ENCODE data around the gene ICAM2. TPM values are rescaled to one million over a fixed set of nuclear protein-coding genes. Genes with fewer than 3 reads are reported as not detected.

Gene ICAM2
- total RNA-seq, 1 experiment from 2014 or later: 0.33 TPM

DNA sequence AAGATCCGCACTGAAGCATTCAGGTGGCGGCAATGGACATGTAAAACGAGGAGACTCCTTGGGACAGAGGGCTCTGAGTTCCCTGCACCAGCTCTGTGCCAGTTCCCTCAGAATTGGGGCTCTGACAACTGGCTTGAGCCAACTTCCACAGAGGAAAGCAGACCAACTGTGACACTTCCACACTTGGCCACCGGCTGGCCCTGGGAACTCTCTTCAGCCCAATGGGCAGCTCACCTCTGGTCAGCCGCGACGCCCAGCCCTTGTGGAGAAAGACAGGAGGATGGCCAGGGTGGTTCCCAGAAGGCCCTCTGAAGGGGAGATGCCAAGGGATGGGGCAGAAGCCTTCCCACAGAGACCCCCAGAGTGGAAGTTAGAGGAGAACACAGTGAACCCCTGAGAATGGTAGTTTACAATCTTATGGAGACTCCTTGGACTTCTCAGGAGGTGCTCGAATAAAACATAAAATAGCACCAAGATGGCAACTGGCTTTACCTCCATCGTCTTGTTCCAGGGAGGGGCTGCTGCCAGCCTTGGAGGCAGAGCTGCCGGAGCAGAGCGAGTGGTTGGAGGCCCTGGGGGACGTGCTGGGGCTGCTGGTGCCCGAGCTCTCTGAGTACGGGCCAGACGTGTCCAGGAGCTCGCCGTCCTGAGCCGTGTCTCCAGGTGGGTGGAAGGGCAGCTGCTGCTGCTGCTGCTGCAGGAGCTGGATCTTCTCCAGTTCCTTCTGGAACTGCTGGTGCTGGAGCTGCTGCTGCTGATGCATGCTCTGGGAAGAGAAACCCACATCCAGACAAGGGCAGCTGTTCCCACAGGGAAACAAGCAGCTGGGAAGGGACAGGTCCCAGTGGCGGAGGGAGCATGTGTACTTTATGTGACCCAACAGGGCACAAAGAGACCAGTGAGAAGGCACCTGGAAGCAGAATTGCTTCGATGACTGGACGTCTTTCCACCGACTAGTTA, 35.0 kb upstream of the ICAM2 start:
- ATAC-seq (no peak), DNase-seq (ENCODE audit: low spot score) (no peak)
- H3K4me3 Mint-ChIP-seq: no peak overlapping the region
- no peaks in the 10 kb centered on the region for H3K27me3 Mint-ChIP-seq (ENCODE audit: low read depth)
- H3K9me3 Mint-ChIP-seq: no peaks in the 10 kb centered on the region
- peaks cover 20% of the 10 kb centered on the region for H3K4me1 Mint-ChIP-seq
- ChIA-PET POLR2A (no interaction called here), CTCF (interaction anchor here (0.6 to 3.6 kb wide), 10 partner anchors 8 to 145 kb away, joined by 3 to 28 read pairs (median 8); partner anchors contain the start of genes CSHL1, ERN1 and GH1)
- H3K27ac Mint-ChIP-seq: peak overlapping the region; percentile 69; the same call in 1 of the 2 replicates
- no peaks in the 10 kb centered on the region; the same call in 1 of the 2 replicates for H3K36me3 Mint-ChIP-seq
- TF ChIP-seq TEAD1 (CRISPR knock-in tag; IDR thresholded peaks at IDR 0.05) (no peak), NR3C1 (CRISPR knock-in tag; conservative IDR thresholded peaks at IDR 0.05; ENCODE audit: low read depth) (no peak), ZNF121 (CRISPR knock-in tag; IDR thresholded peaks at IDR 0.05) (no peak), NR2C2 (CRISPR knock-in tag; IDR thresholded peaks at IDR 0.05) (no peak), KAT7 (CRISPR knock-in tag; IDR thresholded peaks at IDR 0.05; ENCODE audit: borderline replicate concordance) (no peak), ZNF423 (CRISPR knock-in tag; IDR thresholded peaks at IDR 0.05) (no peak), ZNF219 (CRISPR knock-in tag; IDR thresholded peaks at IDR 0.05; ENCODE audit: borderline replicate concordance) (no peak)
- TF ChIP-seq, protein P1, sequence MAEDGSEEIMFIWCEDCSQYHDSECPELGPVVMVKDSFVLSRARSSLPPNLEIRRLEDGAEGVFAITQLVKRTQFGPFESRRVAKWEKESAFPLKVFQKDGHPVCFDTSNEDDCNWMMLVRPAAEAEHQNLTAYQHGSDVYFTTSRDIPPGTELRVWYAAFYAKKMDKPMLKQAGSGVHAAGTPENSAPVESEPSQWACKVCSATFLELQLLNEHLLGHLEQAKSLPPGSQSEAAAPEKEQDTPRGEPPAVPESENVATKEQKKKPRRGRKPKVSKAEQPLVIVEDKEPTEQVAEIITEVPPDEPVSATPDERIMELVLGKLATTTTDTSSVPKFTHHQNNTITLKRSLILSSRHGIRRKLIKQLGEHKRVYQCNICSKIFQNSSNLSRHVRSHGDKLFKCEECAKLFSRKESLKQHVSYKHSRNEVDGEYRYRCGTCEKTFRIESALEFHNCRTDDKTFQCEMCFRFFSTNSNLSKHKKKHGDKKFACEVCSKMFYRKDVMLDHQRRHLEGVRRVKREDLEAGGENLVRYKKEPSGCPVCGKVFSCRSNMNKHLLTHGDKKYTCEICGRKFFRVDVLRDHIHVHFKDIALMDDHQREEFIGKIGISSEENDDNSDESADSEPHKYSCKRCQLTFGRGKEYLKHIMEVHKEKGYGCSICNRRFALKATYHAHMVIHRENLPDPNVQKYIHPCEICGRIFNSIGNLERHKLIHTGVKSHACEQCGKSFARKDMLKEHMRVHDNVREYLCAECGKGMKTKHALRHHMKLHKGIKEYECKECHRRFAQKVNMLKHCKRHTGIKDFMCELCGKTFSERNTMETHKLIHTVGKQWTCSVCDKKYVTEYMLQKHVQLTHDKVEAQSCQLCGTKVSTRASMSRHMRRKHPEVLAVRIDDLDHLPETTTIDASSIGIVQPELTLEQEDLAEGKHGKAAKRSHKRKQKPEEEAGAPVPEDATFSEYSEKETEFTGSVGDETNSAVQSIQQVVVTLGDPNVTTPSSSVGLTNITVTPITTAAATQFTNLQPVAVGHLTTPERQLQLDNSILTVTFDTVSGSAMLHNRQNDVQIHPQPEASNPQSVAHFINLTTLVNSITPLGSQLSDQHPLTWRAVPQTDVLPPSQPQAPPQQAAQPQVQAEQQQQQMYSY (CRISPR knock-in tag; IDR thresholded peaks at IDR 0.05): no peak
- TF ChIP-seq, protein P2, sequence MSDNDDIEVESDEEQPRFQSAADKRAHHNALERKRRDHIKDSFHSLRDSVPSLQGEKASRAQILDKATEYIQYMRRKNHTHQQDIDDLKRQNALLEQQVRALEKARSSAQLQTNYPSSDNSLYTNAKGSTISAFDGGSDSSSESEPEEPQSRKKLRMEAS (CRISPR knock-in tag; IDR thresholded peaks at IDR 0.05): no peak
- TF ChIP-seq, protein P3, sequence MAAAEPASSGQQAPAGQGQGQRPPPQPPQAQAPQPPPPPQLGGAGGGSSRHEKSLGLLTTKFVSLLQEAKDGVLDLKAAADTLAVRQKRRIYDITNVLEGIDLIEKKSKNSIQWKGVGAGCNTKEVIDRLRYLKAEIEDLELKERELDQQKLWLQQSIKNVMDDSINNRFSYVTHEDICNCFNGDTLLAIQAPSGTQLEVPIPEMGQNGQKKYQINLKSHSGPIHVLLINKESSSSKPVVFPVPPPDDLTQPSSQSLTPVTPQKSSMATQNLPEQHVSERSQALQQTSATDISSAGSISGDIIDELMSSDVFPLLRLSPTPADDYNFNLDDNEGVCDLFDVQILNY (CRISPR knock-in tag; IDR thresholded peaks at IDR 0.05): no peak
- TF ChIP-seq, protein P4, sequence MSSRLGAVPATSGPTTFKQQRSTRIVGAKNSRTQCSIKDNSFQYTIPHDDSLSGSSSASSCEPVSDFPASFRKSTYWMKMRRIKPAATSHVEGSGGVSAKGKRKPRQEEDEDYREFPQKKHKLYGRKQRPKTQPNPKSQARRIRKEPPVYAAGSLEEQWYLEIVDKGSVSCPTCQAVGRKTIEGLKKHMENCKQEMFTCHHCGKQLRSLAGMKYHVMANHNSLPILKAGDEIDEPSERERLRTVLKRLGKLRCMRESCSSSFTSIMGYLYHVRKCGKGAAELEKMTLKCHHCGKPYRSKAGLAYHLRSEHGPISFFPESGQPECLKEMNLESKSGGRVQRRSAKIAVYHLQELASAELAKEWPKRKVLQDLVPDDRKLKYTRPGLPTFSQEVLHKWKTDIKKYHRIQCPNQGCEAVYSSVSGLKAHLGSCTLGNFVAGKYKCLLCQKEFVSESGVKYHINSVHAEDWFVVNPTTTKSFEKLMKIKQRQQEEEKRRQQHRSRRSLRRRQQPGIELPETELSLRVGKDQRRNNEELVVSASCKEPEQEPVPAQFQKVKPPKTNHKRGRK (CRISPR knock-in tag; IDR thresholded peaks at IDR 0.05; ENCODE audit: borderline replicate concordance): no peak
- TF ChIP-seq, protein P5, sequence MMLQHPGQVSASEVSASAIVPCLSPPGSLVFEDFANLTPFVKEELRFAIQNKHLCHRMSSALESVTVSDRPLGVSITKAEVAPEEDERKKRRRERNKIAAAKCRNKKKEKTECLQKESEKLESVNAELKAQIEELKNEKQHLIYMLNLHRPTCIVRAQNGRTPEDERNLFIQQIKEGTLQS (CRISPR knock-in tag; conservative IDR thresholded peaks at IDR 0.05): no peak
- TF ChIP-seq, protein P6, sequence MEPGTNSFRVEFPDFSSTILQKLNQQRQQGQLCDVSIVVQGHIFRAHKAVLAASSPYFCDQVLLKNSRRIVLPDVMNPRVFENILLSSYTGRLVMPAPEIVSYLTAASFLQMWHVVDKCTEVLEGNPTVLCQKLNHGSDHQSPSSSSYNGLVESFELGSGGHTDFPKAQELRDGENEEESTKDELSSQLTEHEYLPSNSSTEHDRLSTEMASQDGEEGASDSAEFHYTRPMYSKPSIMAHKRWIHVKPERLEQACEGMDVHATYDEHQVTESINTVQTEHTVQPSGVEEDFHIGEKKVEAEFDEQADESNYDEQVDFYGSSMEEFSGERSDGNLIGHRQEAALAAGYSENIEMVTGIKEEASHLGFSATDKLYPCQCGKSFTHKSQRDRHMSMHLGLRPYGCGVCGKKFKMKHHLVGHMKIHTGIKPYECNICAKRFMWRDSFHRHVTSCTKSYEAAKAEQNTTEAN (CRISPR knock-in tag; IDR thresholded peaks at IDR 0.05): no peak
- TF ChIP-seq, protein P7, sequence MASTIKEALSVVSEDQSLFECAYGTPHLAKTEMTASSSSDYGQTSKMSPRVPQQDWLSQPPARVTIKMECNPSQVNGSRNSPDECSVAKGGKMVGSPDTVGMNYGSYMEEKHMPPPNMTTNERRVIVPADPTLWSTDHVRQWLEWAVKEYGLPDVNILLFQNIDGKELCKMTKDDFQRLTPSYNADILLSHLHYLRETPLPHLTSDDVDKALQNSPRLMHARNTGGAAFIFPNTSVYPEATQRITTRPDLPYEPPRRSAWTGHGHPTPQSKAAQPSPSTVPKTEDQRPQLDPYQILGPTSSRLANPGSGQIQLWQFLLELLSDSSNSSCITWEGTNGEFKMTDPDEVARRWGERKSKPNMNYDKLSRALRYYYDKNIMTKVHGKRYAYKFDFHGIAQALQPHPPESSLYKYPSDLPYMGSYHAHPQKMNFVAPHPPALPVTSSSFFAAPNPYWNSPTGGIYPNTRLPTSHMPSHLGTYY (CRISPR knock-in tag; IDR thresholded peaks at IDR 0.05): no peak
- TF ChIP-seq, protein P8, sequence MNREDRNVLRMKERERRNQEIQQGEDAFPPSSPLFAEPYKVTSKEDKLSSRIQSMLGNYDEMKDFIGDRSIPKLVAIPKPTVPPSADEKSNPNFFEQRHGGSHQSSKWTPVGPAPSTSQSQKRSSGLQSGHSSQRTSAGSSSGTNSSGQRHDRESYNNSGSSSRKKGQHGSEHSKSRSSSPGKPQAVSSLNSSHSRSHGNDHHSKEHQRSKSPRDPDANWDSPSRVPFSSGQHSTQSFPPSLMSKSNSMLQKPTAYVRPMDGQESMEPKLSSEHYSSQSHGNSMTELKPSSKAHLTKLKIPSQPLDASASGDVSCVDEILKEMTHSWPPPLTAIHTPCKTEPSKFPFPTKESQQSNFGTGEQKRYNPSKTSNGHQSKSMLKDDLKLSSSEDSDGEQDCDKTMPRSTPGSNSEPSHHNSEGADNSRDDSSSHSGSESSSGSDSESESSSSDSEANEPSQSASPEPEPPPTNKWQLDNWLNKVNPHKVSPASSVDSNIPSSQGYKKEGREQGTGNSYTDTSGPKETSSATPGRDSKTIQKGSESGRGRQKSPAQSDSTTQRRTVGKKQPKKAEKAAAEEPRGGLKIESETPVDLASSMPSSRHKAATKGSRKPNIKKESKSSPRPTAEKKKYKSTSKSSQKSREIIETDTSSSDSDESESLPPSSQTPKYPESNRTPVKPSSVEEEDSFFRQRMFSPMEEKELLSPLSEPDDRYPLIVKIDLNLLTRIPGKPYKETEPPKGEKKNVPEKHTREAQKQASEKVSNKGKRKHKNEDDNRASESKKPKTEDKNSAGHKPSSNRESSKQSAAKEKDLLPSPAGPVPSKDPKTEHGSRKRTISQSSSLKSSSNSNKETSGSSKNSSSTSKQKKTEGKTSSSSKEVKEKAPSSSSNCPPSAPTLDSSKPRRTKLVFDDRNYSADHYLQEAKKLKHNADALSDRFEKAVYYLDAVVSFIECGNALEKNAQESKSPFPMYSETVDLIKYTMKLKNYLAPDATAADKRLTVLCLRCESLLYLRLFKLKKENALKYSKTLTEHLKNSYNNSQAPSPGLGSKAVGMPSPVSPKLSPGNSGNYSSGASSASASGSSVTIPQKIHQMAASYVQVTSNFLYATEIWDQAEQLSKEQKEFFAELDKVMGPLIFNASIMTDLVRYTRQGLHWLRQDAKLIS (CRISPR knock-in tag; IDR thresholded peaks at IDR 0.05; ENCODE audit: borderline replicate concordance): no peak
- TF ChIP-seq, protein P9, sequence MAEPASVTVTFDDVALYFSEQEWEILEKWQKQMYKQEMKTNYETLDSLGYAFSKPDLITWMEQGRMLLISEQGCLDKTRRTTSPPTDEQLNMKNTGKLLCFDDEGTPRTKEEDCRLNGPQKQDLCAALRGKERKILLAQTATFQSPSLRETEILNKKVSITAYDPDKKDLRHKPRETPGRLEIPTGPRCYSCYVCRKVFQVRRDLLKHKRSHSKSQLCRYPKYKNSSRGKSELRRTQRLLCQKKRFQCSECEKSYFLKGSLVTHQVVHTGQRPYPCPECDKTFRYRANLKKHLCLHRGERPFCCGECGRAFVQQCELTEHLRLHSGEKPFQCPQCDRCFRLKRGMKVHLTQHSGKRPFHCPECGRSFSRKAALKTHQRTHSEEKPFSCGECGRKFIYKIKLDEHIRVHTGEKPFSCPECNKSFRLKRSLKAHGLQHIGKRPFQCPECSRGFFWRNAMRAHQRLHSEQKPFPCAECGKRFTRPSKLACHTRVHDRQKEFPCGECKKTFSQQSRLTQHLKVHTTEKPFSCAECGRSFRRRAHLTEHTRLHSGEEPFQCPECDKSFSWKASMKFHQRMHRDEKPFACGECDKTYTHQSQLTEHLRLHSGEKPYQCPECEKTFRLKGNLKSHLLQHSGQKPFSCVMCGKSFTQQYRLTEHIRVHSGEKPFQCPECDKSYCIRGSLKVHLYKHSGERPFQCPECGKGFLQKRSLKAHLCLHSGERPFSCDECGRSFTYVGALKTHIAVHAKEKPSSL (CRISPR knock-in tag; conservative IDR thresholded peaks at IDR 0.05): no peak
- TF ChIP-seq, protein P10, sequence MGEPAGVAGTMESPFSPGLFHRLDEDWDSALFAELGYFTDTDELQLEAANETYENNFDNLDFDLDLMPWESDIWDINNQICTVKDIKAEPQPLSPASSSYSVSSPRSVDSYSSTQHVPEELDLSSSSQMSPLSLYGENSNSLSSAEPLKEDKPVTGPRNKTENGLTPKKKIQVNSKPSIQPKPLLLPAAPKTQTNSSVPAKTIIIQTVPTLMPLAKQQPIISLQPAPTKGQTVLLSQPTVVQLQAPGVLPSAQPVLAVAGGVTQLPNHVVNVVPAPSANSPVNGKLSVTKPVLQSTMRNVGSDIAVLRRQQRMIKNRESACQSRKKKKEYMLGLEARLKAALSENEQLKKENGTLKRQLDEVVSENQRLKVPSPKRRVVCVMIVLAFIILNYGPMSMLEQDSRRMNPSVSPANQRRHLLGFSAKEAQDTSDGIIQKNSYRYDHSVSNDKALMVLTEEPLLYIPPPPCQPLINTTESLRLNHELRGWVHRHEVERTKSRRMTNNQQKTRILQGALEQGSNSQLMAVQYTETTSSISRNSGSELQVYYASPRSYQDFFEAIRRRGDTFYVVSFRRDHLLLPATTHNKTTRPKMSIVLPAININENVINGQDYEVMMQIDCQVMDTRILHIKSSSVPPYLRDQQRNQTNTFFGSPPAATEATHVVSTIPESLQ (CRISPR knock-in tag; IDR thresholded peaks at IDR 0.05): no peak
